KMS-11 (cell line): ENCODE measurements around the gene PLOD1.

Experiments used
- H2AFZ ChIP-seq: fragments of 200-600 bp; sonication (generic); 2 replicates; pipeline ENCODE4 v1.6.1; 2016; ENCODE audit warnings: antibody characterized with exemption, mixed run types, low read depth
- H3K27ac ChIP-seq: fragments of 200-600 bp; sonication (generic); 2 replicates; pipeline ENCODE4 v1.6.1; 2016; ENCODE audit warnings: mild to moderate bottlenecking, mixed run types
- H3K27me3 ChIP-seq: fragments of 200-600 bp; sonication (generic); 2 replicates; pipeline ENCODE4 v1.6.1; 2017; ENCODE audit warnings: mild to moderate bottlenecking, low read depth, mixed run types, moderate library complexity; ENCODE audit not compliant: insufficient read depth
- H3K36me3 ChIP-seq: fragments of 200-600 bp; sonication (generic); 2 replicates; pipeline ENCODE4 v1.6.1; 2017; ENCODE audit warnings: mild to moderate bottlenecking, mixed run types; ENCODE audit not compliant: insufficient read depth
- H3K4me1 ChIP-seq: fragments of 200-600 bp; sonication (generic); 2 replicates; pipeline ENCODE4 v1.6.1; 2016; ENCODE audit warnings: mild to moderate bottlenecking, low read depth, mixed run types; ENCODE audit not compliant: poor library complexity, severe bottlenecking
- H3K4me2 ChIP-seq: fragments of 200-600 bp; sonication (generic); 2 replicates; pipeline ENCODE4 v1.7.0; 2016; ENCODE audit warnings: mild to moderate bottlenecking, mixed run types
- H3K4me3 ChIP-seq: fragments of 200-600 bp; sonication (generic); IDR thresholded peaks from 2 replicates; pipeline ENCODE4 v1.6.1; 2017; ENCODE audit warnings: low read depth, low read length, mixed read lengths; ENCODE audit not compliant: insufficient read depth
- H3K79me2 ChIP-seq: fragments of 200-600 bp; sonication (generic); 2 replicates; pipeline ENCODE4 v1.6.1; 2016; ENCODE audit warnings: low read depth, mixed run types; ENCODE audit not compliant: insufficient read depth
- H3K9ac ChIP-seq: fragments of 200-600 bp; sonication (generic); 2 replicates; pipeline ENCODE4 v1.6.1; 2016; ENCODE audit warnings: mild to moderate bottlenecking, mixed run types
- H4K20me1 ChIP-seq: fragments of 200-600 bp; sonication (generic); 2 replicates; pipeline ENCODE4 v1.6.1; 2016; ENCODE audit warnings: mild to moderate bottlenecking, mixed run types; ENCODE audit not compliant: insufficient read depth
- CTCF ChIP-seq: fragments of 200-600 bp; sonication (generic); conservative IDR thresholded peaks from 2 replicates; pipeline ENCODE4 v1.6.1; 2017; ENCODE audit warnings: low read depth, mild to moderate bottlenecking, antibody characterized with exemption, low read length, moderate library complexity, mixed read lengths

The PLOD1 gene

GRCh38 chr1:11957398-11957797 lies 22.9 kb downstream of the PLOD1 start:
- no peaks in the 10 kb centered on the region for H3K4me1 ChIP-seq
- no peak overlapping the region for H2AFZ ChIP-seq
- H3K27ac ChIP-seq, result no peak overlapping the region
- no peak overlapping the region for H3K4me2 ChIP-seq
- H3K4me3 ChIP-seq, result no peak overlapping the region
- H3K36me3 ChIP-seq, result no peaks in the 10 kb centered on the region
- no peaks in the 10 kb centered on the region for H3K79me2 ChIP-seq
- no peaks in the 10 kb centered on the region for H4K20me1 ChIP-seq
- H3K9ac ChIP-seq, result no peak overlapping the region
- H3K27me3 ChIP-seq, result no peaks in the 10 kb centered on the region
- no peak for TF ChIP-seq CTCF

- TF ChIP-seq CTCF, result no peak
- no peak overlapping the region for H2AFZ ChIP-seq
- no peaks in the 10 kb centered on the region for H3K36me3 ChIP-seq
- H3K4me2 ChIP-seq, result no peak overlapping the region
- no peaks in the 10 kb centered on the region for H3K4me1 ChIP-seq
- no peak overlapping the region for H3K27ac ChIP-seq
- no peaks in the 10 kb centered on the region for H4K20me1 ChIP-seq
- no peak overlapping the region for H3K9ac ChIP-seq
- no peak overlapping the region for H3K4me3 ChIP-seq
- H3K79me2 ChIP-seq, result no peaks in the 10 kb centered on the region
- no peaks in the 10 kb centered on the region for H3K27me3 ChIP-seq
Measured at GRCh38 chr1:11957897-11958296, 23.4 kb downstream of the PLOD1 start.

GRCh38 chr1:11960276-11960675 lies 25.8 kb downstream of the PLOD1 start:
- TF ChIP-seq CTCF, result no peak
- Histone ChIP-seq H3K27ac (no peak overlapping the region), H2AFZ (no peak overlapping the region), H3K4me1 (no peaks in the 10 kb centered on the region), H3K4me3 (no peak overlapping the region), H3K27me3 (no peaks in the 10 kb centered on the region), H4K20me1 (no peaks in the 10 kb centered on the region), H3K36me3 (no peaks in the 10 kb centered on the region), H3K4me2 (no peak overlapping the region), H3K9ac (no peak overlapping the region), H3K79me2 (no peaks in the 10 kb centered on the region)

- Histone ChIP-seq H3K27ac (no peak overlapping the region), H3K4me3 (no peak overlapping the region), H3K4me2 (no peak overlapping the region), H3K27me3 (no peaks in the 10 kb centered on the region), H3K79me2 (no peaks in the 10 kb centered on the region), H3K9ac (no peak overlapping the region), H2AFZ (no peak overlapping the region), H3K36me3 (no peaks in the 10 kb centered on the region), H3K4me1 (no peaks in the 10 kb centered on the region), H4K20me1 (no peaks in the 10 kb centered on the region)
- no peak for TF ChIP-seq CTCF
Measured at GRCh38 chr1:11960715-11961114, 26.2 kb downstream of the PLOD1 start.

GRCh38 chr1:11961230-11961629 lies 26.7 kb downstream of the PLOD1 start:
- Histone ChIP-seq H2AFZ (no peak overlapping the region), H4K20me1 (no peaks in the 10 kb centered on the region), H3K36me3 (no peaks in the 10 kb centered on the region), H3K27ac (no peak overlapping the region), H3K4me2 (no peak overlapping the region), H3K79me2 (no peaks in the 10 kb centered on the region), H3K4me1 (no peaks in the 10 kb centered on the region), H3K4me3 (no peak overlapping the region), H3K9ac (no peak overlapping the region), H3K27me3 (no peaks in the 10 kb centered on the region)
- no peak for TF ChIP-seq CTCF
